Measurements from ENCODE around the gene NUDT14. TPM values are rescaled to one million over a fixed set of nuclear protein-coding genes. Genes with fewer than 3 reads are reported as not detected.

Gene NUDT14
- polyA plus RNA-seq, 1 donor from 2014 or later, result 55.0 TPM

DNA sequence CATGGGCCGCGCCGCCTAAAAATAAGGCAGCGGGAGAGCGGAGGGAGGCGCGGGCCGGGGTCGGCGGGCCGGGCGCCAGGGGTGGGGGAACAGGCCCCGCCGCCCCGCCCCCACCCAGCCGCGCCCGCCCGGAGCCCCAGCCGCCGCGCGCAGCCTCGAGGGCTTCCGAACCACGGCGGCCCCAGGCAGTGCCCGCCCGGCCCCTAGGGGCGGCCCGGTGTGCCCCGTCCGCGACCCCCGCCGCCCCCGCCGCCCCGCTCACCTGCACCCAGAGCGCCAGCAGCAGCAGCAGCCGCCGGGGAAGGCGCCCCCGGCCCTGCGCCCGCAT lies 13.1 kb downstream of the NUDT14 start:
- Histone ChIP-seq H2AFZ (ENCODE audit: low read depth, low read length) (no peak overlapping the region), H3K27me3 (ENCODE audit: insufficient read depth, low read depth, low read length) (peaks cover 5% of the 10 kb centered on the region), H3K27ac (ENCODE audit: low read length) (no peak overlapping the region)

DNA sequence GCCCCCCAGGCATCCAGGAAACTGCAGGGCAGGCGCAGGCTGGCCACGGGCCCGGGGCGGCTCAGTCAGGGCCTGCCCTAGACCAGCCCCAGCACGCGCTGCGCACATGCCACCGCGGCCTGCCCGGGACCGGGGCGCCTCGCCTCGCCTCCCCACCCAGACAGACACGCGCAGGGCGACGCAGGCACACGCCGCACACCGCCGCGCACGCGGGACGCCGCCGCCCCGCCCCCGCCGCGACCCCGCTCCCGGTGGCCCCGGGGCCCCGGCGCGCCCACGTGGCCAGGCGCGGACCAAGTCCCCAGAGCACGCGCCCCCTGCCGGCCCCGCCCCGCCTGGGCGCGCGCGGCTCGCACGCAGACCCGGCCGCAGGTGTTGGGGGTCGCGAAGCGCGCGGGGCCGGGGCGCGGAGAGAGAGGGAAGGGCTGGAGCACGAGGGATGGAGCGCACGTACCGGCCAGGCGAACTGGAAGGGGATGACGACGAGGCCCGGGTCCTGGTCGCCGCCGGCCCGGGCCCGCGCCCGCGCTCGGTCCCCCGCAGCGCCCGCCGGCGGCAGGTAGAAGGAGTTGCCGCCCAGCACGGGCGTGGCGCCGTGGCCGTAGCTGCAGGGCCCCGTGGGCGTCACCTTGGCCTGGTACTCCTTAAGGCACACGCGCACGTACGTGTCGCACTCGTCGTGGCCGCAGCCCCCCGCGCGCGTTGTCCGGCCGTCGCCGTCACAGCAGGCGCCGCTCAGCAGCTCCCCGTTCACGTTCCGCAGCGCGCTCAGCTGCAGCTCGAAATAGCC lies 13.6 kb downstream of the NUDT14 start:
- H3K27ac ChIP-seq (ENCODE audit: low read length), result no peak overlapping the region
- no peaks in the 10 kb centered on the region for H3K36me3 ChIP-seq (ENCODE audit: insufficient read depth, low read length)
- H3F3A ChIP-seq (ENCODE audit: insufficient read depth, low read length, poor library complexity, severe bottlenecking), result no peaks in the 10 kb centered on the region
- H3K4me2 ChIP-seq (ENCODE audit: low read length), result no peak overlapping the region
- H3K27me3 ChIP-seq (ENCODE audit: insufficient read depth, low read depth, low read length), result peaks cover 5% of the 10 kb centered on the region
- H2AFZ ChIP-seq (ENCODE audit: low read depth, low read length), result no peak overlapping the region
- H3K9me3 ChIP-seq (ENCODE audit: low read length), result no peaks in the 10 kb centered on the region
- H3K79me2 ChIP-seq (replicated peaks; ENCODE audit: insufficient read depth, low read length), result no peaks in the 10 kb centered on the region
- peak overlapping the region; percentile 78 for H3K4me3 ChIP-seq (ENCODE audit: low read length)
- H3K9me2 ChIP-seq (ENCODE audit: insufficient read depth, low read length), result no peaks in the 10 kb centered on the region
- TF ChIP-seq EZH2 (IDR thresholded peaks at IDR 0.05; ENCODE audit: borderline replicate concordance, insufficient read depth, low read length, poor library complexity, severe bottlenecking) (no peak), SMC3 (conservative IDR thresholded peaks at IDR 0.05; ENCODE audit: poor library complexity) (peak; percentile 46), RAD21 (conservative IDR thresholded peaks at IDR 0.05) (peak; percentile 28), POLR2AphosphoS5 (IDR thresholded peaks at IDR 0.05) (no peak), EP300 (conservative IDR thresholded peaks at IDR 0.05; ENCODE audit: poor library complexity, severe bottlenecking) (no peak), TAF1 (IDR thresholded peaks at IDR 0.05; ENCODE audit: low read depth) (no peak), MXI1 (conservative IDR thresholded peaks at IDR 0.05; ENCODE audit: poor library complexity, severe bottlenecking) (peak; percentile 59)
- TF ChIP-seq, protein P1, sequence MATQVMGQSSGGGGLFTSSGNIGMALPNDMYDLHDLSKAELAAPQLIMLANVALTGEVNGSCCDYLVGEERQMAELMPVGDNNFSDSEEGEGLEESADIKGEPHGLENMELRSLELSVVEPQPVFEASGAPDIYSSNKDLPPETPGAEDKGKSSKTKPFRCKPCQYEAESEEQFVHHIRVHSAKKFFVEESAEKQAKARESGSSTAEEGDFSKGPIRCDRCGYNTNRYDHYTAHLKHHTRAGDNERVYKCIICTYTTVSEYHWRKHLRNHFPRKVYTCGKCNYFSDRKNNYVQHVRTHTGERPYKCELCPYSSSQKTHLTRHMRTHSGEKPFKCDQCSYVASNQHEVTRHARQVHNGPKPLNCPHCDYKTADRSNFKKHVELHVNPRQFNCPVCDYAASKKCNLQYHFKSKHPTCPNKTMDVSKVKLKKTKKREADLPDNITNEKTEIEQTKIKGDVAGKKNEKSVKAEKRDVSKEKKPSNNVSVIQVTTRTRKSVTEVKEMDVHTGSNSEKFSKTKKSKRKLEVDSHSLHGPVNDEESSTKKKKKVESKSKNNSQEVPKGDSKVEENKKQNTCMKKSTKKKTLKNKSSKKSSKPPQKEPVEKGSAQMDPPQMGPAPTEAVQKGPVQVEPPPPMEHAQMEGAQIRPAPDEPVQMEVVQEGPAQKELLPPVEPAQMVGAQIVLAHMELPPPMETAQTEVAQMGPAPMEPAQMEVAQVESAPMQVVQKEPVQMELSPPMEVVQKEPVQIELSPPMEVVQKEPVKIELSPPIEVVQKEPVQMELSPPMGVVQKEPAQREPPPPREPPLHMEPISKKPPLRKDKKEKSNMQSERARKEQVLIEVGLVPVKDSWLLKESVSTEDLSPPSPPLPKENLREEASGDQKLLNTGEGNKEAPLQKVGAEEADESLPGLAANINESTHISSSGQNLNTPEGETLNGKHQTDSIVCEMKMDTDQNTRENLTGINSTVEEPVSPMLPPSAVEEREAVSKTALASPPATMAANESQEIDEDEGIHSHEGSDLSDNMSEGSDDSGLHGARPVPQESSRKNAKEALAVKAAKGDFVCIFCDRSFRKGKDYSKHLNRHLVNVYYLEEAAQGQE (IDR thresholded peaks at IDR 0.05; ENCODE audit: borderline replicate concordance), result no peak
- TF ChIP-seq, protein P2, sequence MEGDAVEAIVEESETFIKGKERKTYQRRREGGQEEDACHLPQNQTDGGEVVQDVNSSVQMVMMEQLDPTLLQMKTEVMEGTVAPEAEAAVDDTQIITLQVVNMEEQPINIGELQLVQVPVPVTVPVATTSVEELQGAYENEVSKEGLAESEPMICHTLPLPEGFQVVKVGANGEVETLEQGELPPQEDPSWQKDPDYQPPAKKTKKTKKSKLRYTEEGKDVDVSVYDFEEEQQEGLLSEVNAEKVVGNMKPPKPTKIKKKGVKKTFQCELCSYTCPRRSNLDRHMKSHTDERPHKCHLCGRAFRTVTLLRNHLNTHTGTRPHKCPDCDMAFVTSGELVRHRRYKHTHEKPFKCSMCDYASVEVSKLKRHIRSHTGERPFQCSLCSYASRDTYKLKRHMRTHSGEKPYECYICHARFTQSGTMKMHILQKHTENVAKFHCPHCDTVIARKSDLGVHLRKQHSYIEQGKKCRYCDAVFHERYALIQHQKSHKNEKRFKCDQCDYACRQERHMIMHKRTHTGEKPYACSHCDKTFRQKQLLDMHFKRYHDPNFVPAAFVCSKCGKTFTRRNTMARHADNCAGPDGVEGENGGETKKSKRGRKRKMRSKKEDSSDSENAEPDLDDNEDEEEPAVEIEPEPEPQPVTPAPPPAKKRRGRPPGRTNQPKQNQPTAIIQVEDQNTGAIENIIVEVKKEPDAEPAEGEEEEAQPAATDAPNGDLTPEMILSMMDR (IDR thresholded peaks at IDR 0.05; ENCODE audit: poor library complexity, severe bottlenecking), result peak; percentile 69
- H4K20me1 ChIP-seq (ENCODE audit: insufficient read depth), result no peaks in the 10 kb centered on the region
- H3K9ac ChIP-seq (ENCODE audit: low read length), result peak overlapping the region; percentile 66

More for the DNA sequence above, 13.1 kb downstream of the NUDT14 start:
- Histone ChIP-seq H4K20me1 (ENCODE audit: insufficient read depth) (no peaks in the 10 kb centered on the region), H3K9ac (ENCODE audit: low read length) (peak overlapping the region; percentile 66), H3F3A (ENCODE audit: insufficient read depth, low read length, poor library complexity, severe bottlenecking) (no peaks in the 10 kb centered on the region), H3K9me3 (ENCODE audit: low read length) (no peaks in the 10 kb centered on the region), H3K9me2 (ENCODE audit: insufficient read depth, low read length) (no peaks in the 10 kb centered on the region), H3K4me3 (ENCODE audit: low read length) (peak overlapping the region; percentile 78), H3K36me3 (ENCODE audit: insufficient read depth, low read length) (no peaks in the 10 kb centered on the region), H3K79me2 (replicated peaks; ENCODE audit: insufficient read depth, low read length) (no peaks in the 10 kb centered on the region), H3K4me2 (ENCODE audit: low read length) (no peak overlapping the region)
- no peak for TF ChIP-seq POLR2AphosphoS5 (IDR thresholded peaks at IDR 0.05)
- TF ChIP-seq, protein P2 (IDR thresholded peaks at IDR 0.05; ENCODE audit: poor library complexity, severe bottlenecking), result no peak
- TF ChIP-seq, protein P1 (IDR thresholded peaks at IDR 0.05; ENCODE audit: borderline replicate concordance), result no peak
- TF ChIP-seq MXI1 (conservative IDR thresholded peaks at IDR 0.05; ENCODE audit: poor library complexity, severe bottlenecking), result no peak

Measured in neural cell (in vitro differentiated cells).